GM19238 (cell line): Measurements from ENCODE around the gene HID1.
"Not testable (repeated sequence)": the region's sequence is repeated elsewhere in the genome, so short reads cannot be mapped to it uniquely, and the experiment has no call there.

Source experiments
- DNase-seq: peaks from one replicate; pipeline ENCODE4 v3.0.0; 2011; ENCODE audit warnings: low spot score; ENCODE audit not compliant: insufficient read length

HID1 gene

DNA sequence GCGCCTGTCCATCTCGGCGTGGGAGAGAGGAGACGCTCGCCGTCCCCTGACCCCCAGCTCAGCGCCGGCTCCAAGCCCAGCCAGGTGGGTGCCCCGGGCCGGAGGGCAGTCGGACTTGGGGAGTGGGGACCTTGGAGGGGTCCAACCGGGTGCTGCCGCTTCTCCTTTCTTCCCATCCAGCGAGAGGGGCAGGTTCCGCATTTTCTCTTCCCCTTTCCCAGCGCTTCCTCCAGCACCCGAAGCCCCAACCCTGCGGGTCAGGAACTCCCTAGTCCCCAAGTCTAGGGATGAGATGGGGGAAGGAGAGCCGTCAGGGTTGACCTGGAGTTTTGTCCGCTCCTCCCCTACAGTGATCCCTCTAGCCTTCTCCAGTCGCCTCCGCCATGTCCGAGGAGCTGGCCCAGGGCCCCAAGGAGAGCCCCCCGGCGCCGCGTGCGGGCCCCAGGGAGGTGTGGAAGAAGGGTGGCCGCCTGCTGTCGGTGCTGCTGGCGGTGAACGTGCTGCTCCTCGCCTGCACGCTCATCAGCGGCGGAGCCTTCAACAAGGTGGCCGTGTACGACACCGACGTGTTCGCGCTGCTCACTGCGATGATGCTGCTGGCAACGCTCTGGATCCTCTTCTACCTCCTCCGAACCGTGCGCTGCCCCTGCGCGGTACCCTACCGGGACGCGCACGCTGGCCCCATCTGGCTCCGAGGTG is 48.2 kb downstream of the HID1 start, which contains the start of gene OTOP2:
Gene OTOP2, plus strand, starts transcription at position 24 of the 699 bp plus-strand sequence. Its CDS starts 360 bp downstream, at position 384.
- DNase-seq: no peak

DNA sequence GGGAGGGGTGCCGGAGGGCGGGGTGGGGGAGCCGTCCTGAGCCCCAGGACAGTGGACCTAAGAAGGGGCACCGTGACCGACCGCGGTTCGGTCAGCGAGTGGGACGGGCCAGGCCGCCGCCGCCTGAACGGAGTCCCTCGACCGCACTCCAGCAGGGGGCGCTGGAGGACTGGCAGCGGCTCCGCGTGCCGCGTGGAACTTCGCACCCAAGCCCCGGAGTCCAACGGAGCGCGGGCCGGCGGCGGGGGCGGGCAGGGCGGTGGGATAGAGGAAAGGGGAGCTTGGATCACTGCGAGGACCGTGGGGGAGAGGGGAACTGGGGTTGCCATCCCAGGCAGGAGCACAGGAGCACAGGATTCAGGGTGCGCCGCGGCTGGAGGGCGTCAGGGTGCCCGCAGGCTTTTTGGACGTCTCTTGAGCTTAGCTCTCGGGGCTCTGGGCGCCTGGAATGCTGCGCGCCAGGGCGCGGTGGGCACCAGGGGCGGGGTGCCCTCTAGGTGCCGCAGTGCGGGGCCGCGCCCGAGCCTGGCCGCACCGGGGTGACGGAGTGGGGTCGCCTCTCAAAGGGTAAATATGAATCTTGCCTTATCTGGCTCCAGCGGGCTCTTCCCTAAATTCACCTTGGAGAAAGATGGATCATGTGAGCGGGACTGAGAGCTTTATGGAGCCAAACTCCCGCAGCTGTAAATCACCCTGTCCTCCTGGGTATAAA is 48.9 kb downstream of the HID1 start:
- DNase-seq: peak; percentile 76

DNA sequence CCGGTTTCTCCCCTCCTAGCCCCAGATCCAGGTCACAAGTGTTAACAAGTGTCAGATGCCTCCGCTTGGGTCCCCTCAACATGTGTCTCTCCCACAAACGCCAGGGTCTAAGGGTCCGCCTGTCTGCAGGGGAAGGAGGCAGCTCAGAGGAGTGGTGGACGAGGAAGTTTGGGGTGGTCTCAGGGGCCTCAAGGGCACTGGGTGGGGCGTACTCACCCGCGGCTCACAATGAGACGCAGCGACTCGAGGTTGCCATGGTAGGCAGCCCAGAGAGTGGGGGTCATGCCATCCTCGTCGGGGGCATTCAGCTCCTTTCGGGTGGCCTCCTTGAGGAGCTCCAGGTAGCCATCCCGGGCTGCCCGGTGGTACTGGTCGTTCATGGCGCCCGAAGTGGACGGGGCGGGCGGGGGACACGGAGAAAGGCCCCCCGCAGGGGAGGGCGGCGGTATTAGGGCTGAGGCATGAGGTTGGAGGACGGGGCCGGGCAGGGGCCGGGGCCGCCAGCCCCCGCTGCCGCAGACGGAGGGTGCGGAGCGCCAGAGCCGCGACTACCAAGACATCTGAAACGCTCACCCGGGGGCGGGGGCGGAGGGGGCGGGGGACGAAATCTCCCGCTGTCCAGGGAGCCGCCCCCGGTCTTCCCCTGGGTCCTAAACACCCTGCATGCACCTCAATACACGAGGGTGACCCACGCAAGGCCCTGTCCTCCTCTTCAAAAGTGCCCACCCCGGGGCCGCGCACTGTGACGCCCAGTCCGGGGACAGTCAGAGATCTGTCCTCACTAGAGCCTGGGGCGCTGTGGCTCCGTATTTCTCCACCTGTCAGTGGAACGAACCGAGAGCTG is 49.6 kb downstream of the HID1 start, which contains the start of gene USH1G:
Gene USH1G, minus strand, starts transcription at position 562 of the 844 bp plus-strand sequence. Its CDS starts 182 bp downstream, at position 380.
- DNase-seq: no peak

DNA sequence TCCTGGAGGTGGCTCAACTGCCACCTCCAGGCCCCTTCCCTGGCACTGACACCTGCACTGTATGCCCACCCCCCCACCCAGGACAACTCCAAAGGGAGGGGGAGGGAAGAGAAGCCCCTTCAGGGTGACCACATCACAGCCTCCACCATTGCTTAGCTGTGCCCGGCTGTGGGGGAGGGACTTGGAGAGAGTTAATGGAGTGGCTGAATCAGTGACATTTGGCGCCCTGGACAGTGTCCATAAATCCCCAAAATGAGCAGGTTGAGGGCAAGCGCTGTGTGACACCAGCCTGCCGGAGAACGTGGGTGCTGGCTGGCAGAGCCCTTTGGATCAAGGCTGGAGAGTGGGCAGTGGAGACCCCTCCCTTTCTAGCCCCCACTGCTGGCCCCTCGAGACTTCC is 50.4 kb downstream of the HID1 start:
- no peak for DNase-seq

DNA sequence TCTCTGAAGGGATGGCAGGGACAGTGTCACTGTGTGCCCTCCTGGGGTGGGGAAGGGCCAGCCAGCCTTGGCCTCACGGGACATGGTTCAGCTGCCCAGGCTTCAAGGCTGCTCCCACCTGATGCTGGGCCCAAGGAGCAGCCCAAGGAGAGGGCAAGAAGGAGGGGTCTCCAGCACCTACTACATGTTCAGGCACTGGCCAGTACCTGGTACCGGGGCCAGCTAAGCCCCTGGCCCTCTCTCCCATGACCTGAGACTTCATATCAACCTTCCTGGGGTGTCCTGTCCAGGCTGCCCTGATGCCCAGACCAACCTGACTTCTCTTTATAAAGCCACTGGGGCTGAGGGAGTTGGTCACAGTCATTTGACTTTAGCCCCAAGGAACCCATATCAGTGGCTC is 50.8 kb downstream of the HID1 start:
- DNase-seq: no peak

DNA sequence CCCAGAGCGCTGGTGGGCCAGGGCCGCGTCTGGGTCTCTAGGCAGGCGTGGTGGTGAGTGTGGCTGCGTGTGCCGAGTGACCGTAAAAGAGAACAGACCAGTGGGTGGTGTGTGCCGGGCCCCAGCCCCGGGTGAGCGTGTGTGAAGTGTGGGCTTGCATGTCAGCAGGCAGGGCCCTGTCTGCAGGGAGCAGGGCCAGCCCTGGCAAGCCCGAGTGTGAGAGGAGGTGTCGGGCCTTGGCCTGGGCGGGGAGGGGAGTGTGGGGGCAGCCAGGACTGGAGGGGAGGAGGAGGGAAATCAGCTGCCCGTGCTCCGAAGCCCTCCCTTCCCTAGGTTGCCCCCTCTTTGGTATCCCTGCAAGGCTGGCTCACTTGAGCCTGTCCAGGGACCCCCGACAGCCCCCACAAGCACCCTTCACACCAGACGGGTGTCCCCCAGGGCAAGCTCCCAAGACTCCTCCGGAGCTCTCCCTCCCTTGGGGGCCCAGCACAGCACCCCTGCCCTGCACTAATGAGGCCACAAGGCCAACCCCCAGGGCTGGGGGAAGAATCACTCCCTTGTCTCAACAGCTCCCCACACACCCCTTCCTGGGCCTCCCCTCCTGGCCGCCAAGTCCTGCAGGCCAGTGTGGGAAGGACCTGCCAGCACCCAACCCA is 51.4 kb downstream of the HID1 start:
- no peak for DNase-seq

DNA sequence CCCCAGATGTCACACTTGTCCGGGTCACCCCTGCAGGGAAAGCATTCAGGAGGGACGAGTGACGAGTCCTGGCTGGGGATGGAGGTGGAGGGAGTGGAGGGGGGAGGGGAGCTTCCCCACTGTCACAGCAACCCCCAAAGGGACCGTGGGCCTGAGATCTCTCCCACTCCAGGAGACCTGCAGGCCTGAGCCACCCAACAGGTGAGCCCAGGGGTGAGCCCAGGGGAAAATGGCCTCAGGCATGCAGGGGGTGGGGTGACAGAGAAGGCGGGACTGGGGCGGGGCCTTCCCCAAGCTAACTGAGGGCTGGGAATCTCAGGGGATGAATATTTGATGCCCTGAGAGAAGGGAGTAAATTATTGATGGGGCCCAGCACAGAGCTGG is 51.9 kb downstream of the HID1 start:
- DNase-seq: no peak

DNA sequence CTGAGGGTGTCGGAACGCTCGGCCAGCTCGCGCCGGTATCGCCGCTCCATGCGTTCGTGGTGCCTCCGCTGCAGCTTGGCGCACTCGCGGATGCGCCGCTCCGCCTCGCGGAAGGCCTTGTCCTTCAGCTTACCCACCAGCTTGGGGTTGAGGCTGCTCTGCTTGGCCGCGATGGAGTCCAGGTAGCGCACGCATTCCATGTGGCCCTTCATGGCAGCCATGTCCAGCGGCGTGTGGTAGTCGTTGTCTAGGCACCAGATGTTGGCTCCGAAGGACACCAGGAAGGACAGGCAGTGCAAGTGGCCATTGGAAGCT is 52.3 kb downstream of the HID1 start:
- DNase-seq: no peak

DNA sequence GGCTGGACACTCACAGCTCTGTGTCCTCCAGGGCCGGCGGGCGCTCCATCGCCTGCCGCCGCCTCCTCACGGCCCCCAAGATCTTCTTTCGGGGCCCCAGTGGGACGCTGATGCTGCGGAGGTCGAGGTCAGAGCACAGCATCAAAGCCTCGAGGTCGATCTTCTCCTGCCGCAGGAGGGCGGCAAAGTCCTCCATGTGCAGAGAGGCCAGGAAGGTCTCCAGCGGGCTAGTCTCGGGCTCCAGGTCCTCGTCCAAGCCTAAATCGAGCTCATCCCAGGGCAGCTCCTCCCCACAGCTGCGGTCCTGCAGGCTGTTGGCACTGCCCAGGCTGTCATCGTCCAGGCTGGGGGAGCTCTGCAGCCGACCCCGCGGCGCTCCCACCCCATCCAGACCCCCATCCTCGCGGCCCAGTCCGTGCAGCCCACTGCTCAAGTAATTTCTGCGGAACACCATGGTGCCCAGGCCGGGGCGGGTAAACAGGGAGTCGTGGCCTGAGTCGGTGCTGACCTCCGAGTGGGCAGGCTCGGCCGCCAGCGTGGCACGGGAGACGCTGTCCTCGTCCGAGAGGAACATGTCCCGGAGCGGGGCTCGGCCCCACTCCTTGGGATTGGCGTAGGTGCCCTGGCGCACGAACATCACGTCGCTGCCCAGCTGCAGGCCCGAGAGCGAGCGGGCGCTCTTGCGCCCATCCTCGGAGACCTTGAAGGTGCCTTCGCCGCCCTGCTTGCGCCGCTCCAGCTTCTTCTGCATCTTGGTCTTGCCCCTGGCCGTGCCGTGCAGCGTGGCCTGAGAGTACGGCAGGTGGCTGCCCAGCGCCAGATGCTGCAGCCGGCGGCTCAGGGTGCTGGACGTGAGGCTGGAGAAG is 52.9 kb downstream of the HID1 start:
- no peak for DNase-seq

DNA sequence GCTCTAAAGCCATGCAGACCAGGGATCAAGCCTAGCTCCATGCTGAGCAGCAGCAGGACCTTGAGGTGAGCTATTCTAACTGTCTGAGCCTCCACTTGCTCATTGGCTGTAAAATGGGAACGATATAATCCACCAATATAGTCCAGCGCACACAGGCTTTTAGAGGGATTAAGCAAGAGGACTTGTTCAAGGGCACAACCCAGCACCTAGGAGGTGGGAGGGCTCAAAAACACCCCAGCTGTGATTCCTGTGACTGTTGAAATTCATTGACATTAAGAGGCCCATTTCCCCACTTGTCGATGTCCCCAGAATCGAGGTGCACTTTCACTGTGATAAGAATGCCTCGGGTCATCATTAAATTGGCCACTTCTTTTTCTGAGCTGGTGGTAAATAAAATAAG is 53.7 kb downstream of the HID1 start:
- DNase-seq: no peak

DNA sequence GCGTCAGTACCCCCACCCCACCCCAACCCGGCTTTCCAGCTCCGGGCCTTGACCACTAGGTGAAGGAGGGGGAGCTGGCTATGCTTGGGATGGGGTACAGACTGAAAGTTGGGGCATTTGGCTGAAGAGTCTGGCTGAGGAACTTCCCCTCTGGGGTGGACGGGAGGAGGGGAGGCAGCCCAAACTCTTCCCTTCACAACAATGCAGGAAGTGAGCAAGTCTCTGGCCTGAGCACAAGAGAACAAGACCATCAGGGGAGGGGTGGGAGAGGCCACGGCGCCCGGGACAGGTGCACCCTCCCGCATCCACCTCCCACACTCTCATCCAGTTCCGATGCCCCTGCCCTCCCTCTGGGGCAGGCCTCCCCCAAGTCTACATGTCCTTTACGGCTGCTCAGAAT is 55.1 kb downstream of the HID1 start:
- DNase-seq: no peak

DNA sequence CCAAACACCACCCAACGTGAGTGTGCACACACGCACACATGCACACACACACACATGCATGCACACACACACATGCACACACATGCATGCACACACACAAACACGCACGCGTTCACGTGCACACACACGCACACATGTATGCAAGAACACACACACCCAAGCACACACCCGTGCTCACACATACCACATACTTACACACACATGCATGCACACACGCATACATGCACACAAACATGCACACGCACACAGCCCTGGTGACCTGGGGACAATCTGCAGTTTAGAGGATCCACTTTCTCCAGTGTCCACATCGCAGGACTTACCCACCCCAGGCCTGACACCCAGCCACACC is 55.7 kb downstream of the HID1 start:
- DNase-seq: no peak

DNA sequence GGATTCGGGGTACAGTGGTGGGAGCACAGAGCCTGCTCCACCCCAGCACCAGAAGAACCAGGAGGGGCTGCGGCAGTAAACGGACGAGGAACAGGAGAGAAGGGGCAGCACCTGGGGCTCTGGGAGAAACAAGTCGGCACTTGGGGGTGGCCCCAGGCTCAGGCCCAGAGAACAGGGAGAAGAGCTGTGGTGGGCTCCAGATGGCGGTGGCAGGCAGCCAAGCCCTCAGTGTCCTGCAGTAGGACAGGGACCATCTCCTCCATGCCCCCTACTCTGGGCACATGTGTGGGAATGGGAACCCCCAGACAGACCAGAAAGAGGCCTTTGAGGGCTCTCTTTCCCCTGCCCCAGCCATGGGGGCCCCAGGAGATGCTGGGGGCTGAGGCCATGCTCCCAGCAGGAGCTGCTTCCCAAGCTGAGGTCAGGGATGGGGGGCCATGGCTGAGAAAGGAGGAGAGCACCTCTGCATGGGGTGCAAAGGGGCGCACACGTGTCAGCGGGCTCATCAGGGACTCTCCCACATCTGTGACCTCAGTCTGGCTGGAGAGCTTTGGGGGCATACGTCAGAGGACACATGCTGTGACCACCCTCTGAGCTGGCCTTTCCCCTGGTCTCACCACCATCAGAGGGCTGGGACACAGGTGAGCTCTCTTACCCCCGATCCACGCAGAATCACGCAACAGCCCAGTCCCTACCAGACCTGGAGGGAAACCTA is 56.3 kb downstream of the HID1 start:
- no peak for DNase-seq

DNA sequence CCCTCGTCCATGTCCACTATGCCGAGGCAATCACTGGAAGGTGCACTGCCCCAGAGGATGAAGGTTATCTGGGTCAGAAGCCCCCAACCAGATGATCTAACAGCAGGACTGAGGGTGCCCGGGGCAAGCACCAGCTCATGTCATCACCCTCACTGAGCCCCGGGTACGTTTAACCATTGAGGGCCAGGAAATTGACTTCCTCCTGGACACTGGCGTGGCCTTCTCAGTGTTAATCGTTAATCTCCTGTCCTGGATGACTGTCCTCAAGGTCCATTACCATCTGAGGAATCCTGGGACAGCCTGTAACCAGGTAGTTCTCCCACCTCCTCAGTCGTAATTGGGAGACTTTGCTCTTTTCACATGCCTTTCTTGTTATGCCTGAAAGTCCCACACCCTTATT is 61.1 kb downstream of the HID1 start:
- not testable (repeated sequence) for DNase-seq

DNA sequence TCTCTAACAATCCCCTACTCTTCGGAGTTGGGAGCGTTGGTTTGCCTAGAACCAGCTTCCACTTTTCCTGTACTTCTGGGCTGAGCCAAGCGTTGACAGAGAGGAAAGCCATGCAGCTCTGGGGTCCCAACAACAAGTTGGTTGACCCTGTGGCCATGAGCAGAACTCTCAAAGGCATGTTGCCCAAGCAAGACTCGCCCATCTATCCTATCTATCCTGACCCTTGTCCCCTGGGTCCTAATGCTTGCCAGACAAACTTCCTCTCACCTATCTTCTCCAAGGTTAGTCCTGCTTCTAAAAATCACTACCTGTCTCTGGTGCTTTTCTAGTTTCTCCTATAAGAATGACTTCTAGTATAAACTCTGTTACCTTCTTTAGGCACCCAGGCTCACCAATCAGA is 63.5 kb downstream of the HID1 start:
- not testable (repeated sequence) for DNase-seq

DNA sequence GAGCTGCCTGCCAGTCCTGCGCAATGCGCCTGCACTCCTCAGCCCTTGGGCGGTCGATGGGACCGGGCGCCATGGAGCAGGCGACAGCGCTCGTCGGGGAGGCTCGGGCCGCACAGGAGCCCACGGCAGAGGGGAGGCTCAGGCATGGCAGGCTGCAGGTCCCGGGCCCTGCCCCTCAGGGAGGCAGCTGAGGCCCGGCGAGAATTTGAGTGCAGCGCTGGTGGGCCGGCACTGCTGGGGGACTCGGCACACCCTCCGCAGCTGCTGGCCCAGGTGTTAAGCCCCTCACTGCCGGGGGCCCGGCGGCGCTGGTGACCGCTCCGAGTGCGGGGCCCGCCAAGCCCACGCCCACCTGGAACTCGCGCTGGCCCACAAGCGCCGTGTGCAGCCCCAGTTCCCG is 65.5 kb downstream of the HID1 start:
- no peak for DNase-seq

DNA sequence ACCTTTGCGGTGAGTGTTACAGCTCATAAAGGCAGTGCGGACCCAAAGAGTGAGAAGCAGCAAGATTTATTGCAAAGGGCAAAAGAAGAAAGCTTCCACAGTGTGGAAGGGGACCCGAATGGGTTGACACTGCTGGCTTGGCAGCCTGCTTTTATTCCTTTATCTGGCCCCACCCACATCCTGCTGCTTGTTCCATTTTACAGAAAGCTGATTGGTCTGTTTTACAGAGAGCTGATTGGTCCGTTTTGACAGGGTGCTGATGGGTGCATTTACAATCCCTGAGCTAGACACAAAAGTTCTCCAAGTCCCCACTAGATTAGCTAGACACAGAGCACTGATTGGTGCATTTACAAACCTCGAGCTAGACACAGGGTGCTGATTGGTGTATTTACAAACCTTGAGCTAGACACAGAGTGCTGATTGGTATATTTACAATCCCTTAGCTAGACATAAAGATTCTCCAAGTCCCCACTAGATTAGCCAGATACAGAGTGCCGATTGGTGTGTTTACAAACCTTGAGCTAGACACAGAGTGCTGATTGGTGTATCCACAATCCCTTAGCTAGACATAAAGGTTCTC is 66.3 kb downstream of the HID1 start:
- not testable (repeated sequence) for DNase-seq

DNA sequence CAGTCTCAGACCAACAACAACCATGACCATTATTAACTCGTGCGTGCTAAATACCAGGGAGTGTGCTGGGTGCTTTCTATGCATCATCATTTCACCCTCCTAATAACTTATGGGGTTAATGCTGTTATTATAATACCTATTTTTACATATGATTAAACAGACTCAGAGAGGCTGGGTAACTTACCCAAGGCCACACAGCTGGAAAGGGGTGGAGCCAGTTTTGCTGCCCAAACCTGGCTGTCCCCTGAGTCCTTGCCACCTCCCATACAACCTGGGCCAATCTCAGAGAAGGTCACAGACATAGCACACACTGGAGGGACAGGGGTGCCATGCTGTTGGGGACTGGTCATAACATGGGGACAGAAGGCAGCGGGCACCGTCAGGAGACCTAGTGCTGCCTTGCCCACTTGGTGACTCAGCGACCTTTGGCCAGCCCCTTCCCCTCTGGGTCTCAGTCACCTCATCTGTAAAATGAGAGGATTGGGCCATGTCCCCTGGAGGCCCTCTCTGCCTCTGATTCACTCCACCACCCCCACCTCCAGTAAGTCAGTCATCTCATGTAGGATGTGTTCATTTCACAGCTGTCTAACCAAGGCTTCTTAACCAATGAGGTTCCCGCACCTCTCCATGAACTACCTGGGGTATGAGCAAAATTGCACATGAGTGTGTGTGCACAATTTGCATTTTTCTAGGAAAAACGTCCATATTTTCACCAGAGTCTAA is 67.7 kb downstream of the HID1 start:
- no peak for DNase-seq

DNA sequence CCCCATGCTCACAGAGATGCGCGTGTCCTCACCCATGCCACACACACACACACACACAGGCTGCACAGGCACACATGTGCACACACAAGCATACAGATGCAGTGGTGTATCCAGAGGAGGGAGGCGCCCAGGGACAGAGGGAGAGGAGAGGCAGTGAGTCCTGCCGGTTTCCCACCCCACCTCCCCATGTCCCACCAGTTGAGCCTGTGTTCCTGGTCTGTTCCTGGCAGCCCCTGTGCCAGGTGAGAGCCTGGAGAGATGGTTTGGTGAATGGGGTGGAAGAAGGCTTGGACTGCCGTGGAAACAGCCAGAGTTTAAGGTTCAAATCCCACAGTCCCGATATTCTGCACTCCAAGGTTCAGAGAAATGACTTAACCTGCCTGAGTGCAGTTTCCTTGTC is 68.9 kb downstream of the HID1 start:
- DNase-seq: no peak
